Colonic mucosa (tissue), 4 donors: ENCODE results near the gene ANKRD1. TPM values are rescaled to one million over a fixed set of nuclear protein-coding genes. Genes with fewer than 3 reads are reported as not detected.

Experiments used
- DNase-seq: peaks from one replicate; pipeline ENCODE4 v3.0.0-alpha.2; 2020
- H3K27ac ChIP-seq: fragments of 200-600 bp; one replicate; pipeline ENCODE4 v1.8.0; 2021
- H3K27me3 ChIP-seq: fragments of 200-600 bp; one replicate; pipeline ENCODE4 v1.8.0; 2021
- H3K36me3 ChIP-seq: fragments of 200-600 bp; one replicate; pipeline ENCODE4 v1.8.0; 2021
- H3K4me1 ChIP-seq: fragments of 200-600 bp; one replicate; pipeline ENCODE4 v1.8.0; 2021; ENCODE audit warnings: mild to moderate bottlenecking
- H3K4me3 ChIP-seq: fragments of 200-600 bp; one replicate; pipeline ENCODE4 v1.8.0; 2021
- H3K9ac ChIP-seq, 2 donors: one replicate each; pipeline ENCODE4 v1.7.0; 2013; ENCODE audit warnings: control low read depth in 2 of 2, low read depth in 2 of 2, low read length in 2 of 2
- H3K9me3 ChIP-seq: fragments of 200-600 bp; one replicate; pipeline ENCODE4 v1.8.0; 2021
- intact Hi-C: fragments of 100-400 bp; cut with DNase I; formaldehyde crosslinking; loops from one replicate; pipeline ENCODE4 v1.14.1; 2022
- total RNA-seq, 2 donors: library from RNA; stranded (reverse); fragmentation: NEBNext Ultra II Directional in 1 of 2; extraction: Animal tissue kit (Norgen Biotek cat#: 25700) in 1 of 2; gene quantifications; one replicate each; pipeline ENCODE4 v1.2.1, GENCODE V29; 2021
- TF ChIP-seq, protein P1 (sequence below): fragments of 200-600 bp; IDR thresholded peaks from one replicate; pipeline ENCODE4 v1.8.0; 2022; ENCODE audit warnings: antibody characterized with exemption, mild to moderate bottlenecking
- donor health status: healthy.
- donor health status: DM: no; HTN: no; CAD: no.
- donor health status: DM: no; HTN: no; CAD: no.

Gene ANKRD1
- total RNA-seq, 2 donors from 2014 or later: 0.32 TPM; not detected in 1

DNA sequence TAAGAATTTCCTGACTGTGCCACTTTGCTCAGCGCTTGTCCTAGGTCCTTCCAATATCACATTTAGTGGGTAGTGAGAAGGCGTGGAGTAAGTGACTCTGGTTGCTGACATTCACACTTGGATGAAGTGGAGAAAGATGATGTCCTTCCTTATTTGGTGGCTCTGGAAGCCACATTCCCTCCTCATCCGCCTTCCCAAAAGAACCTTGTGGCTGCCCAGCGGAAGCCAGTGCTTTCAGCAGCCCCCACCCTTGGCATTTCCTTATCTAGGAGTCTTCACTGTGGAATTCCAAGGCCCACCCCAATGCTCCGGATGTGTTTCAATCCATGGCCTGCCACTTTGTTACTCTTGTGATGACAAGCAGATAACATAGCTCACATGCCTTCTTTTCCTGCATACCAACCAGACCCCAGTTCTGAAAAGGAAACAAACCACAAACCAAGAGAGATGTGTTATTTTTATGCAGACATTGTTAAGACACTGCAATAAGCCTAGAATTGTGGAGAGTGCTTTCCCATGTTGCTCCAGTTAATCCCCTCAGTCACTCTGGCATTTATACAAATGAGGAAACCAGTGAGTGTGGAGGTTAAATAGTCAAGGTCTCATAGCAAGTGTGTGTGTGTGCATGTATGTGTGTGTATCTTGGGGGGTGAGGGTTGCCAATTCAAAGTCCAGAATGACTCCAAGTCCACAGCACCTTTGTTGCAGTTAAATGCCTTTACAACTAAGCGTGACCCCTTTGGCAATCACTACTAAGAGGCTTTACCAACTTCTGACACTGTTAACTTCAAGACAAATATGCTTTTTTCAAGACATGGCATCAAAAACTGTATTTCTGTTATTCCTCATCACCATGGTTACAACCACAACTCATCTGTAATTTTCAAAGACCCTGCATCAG lies 10.3 kb upstream of the ANKRD1 start:
- intact Hi-C loops: no loop called here
- H3K4me3 ChIP-seq: no peak overlapping the region
- TF ChIP-seq, protein P1, sequence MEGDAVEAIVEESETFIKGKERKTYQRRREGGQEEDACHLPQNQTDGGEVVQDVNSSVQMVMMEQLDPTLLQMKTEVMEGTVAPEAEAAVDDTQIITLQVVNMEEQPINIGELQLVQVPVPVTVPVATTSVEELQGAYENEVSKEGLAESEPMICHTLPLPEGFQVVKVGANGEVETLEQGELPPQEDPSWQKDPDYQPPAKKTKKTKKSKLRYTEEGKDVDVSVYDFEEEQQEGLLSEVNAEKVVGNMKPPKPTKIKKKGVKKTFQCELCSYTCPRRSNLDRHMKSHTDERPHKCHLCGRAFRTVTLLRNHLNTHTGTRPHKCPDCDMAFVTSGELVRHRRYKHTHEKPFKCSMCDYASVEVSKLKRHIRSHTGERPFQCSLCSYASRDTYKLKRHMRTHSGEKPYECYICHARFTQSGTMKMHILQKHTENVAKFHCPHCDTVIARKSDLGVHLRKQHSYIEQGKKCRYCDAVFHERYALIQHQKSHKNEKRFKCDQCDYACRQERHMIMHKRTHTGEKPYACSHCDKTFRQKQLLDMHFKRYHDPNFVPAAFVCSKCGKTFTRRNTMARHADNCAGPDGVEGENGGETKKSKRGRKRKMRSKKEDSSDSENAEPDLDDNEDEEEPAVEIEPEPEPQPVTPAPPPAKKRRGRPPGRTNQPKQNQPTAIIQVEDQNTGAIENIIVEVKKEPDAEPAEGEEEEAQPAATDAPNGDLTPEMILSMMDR: no peak
- H3K9ac ChIP-seq: no peak overlapping the region
- no peaks in the 10 kb centered on the region for H3K4me1 ChIP-seq
- no peaks in the 10 kb centered on the region for H3K36me3 ChIP-seq
- H3K27me3 ChIP-seq: no peaks in the 10 kb centered on the region
- no peaks in the 10 kb centered on the region for H3K9me3 ChIP-seq
- H3K27ac ChIP-seq: no peak overlapping the region
- no peak for DNase-seq

DNA sequence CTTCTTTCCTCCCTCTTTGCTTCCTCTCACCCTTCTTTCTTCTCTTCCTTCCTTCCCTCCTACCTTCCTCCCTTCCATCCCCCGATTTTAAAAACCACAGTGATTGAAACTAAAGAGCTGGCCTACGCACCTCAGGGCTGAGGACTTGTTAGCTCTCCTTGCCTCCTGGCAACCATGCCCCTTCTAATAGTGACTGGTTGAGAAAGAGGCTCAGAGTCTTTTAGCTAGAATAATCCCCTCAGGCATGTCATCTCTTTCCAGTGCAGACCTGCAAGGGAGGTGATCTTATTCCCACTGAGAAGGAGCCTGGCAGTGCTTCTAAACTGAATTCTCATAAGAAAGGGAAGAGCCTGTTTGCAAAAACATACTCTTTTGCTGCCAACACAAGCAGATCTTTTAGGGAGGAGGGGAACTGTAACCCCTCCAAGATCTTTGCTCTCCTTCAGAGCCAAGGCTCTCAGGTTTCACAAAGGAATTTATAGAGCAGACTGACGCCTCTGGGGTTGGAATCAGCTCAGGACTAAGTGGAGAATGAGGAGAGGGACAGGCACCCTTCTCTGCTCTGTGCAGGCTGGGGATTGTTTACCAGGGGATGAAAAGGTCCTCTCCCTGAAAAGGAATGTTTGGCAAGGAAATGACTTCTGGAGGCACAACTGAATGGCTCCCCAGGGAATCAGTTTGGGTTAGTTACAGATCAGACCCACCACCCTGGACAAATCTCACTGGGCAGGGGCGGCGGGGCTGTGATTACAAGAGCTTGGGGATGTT lies 9.4 kb upstream of the ANKRD1 start:
- H3K27ac ChIP-seq: no peak overlapping the region
- no peaks in the 10 kb centered on the region for H3K27me3 ChIP-seq

DNA sequence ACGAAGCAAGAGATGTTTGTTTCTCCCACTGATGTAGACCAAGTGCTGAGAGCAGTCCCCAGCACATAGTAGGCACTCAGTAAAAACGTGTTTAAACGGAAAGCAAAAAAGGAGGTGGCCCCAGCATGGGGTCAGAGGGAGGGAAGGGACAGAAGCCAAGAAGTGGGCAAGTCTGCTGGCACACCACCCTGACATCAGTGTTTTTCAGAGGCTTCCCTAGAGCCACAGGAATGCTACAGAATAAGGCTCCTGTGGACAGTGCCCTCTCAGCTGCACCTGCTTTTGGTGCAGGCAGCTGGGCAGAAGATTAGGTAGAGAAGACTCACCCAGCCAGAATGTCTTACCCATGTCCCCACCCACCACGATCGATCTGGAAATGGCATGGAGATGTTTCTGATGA lies 8.3 kb upstream of the ANKRD1 start:
- H3K9me3 ChIP-seq: no peaks in the 10 kb centered on the region
- H3K9ac ChIP-seq: no peak overlapping the region
- TF ChIP-seq, protein P1: no peak
- H3K27me3 ChIP-seq: no peaks in the 10 kb centered on the region
- H3K36me3 ChIP-seq: no peaks in the 10 kb centered on the region
- H3K4me1 ChIP-seq: no peaks in the 10 kb centered on the region
- DNase-seq: no peak
- intact Hi-C loops: no loop called here
- H3K27ac ChIP-seq: no peak overlapping the region
- H3K4me3 ChIP-seq: no peak overlapping the region

More for the DNA sequence above, 9.4 kb upstream of the ANKRD1 start:
- TF ChIP-seq, protein P1: no peak
- Histone ChIP-seq H3K4me1 (no peaks in the 10 kb centered on the region), H3K9me3 (no peaks in the 10 kb centered on the region), H3K9ac (no peak overlapping the region), H3K4me3 (no peak overlapping the region), H3K36me3 (no peaks in the 10 kb centered on the region)
- no peak for DNase-seq
- intact Hi-C loops: no loop called here

DNA sequence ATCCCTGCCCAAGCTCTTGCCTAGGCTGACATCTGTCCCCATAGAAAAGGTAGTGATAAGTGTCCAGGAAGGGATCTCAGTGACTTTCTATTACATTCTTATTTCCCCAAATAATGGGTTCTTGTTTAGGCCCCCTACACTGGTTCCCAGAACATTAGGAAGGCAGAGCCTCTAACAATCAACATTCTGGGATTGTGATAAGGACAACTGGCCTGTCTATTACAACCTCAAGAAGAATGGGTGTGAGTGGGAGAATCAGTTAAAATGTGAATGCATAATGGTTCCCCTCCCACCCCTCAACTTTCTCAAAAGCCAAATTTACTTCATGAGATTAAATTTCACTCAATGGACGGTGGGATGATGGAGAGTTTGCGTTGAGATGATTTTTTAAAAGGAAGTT lies 6.4 kb upstream of the ANKRD1 start:
- H3K9ac ChIP-seq: no peak overlapping the region
- DNase-seq: no peak
- no peaks in the 10 kb centered on the region for H3K4me1 ChIP-seq
- H3K9me3 ChIP-seq: no peaks in the 10 kb centered on the region
- no peak overlapping the region for H3K4me3 ChIP-seq
- H3K36me3 ChIP-seq: no peaks in the 10 kb centered on the region
- H3K27ac ChIP-seq: no peak overlapping the region
- TF ChIP-seq, protein P1: no peak
- intact Hi-C loops: no loop called here
- no peaks in the 10 kb centered on the region for H3K27me3 ChIP-seq

DNA sequence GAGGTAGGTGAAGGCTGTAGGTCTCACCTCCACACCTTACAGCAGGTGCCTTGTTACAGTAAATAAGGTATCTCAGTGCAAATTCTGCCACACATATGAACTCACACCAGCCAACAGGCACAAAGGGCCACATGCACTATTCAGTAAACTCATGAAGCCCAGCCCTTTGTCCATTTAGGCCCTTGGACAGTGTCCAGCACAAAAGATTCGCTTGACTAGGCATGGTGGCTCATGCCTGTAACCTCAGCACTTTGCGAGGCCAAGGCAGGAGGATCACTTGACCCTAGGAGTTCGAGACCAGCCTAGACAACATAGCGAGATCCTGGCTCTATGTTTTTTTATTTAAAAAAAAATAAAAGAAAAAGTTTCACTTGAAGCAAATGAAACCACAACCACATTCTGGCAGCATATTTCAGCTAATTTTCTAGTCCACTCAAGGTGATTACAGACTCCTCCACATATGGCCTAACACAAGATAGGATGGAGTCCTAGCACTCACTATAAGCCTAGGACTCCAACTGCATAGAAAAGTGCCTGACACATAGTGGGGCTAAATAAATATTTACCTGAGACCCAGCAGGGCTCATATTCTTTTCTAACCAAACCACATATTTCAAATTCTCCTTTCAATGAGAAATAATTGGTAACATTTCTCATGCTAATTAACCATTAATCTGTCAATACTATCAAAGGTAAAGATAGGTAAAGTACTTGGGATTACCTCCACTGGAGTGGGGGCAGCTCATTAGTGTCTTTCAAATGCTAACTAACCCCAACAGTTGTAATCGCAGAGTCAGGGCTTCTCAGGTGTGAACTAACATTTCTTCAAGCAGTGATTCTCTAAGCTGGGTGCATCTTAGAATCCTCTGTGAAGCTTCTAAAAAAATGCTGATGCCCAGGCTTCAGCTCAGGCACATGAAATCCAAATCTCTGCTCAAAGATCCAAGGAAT lies 4.5 kb upstream of the ANKRD1 start:
- TF ChIP-seq, protein P1: no peak
- Histone ChIP-seq H3K9me3 (no peaks in the 10 kb centered on the region), H3K27me3 (no peaks in the 10 kb centered on the region), H3K36me3 (no peaks in the 10 kb centered on the region), H3K4me1 (no peaks in the 10 kb centered on the region), H3K4me3 (no peak overlapping the region), H3K27ac (no peak overlapping the region), H3K9ac (no peak overlapping the region)
- intact Hi-C loops: no loop called here
- DNase-seq: no peak
